GM10266 (cell line): ENCODE data around the gene PLA2G12A.

Source experiments
- DNase-seq: peaks from one replicate; pipeline ENCODE4 v3.0.0; 2012; ENCODE audit errors: extremely low spot score
- CTCF ChIP-seq: IDR thresholded peaks from 2 replicates; pipeline ENCODE4 v1.5.1; 2012; ENCODE audit warnings: mild to moderate bottlenecking, low read depth; ENCODE audit not compliant: control insufficient read depth, insufficient read depth; ENCODE audit errors: missing control alignments

PLA2G12A gene

DNA sequence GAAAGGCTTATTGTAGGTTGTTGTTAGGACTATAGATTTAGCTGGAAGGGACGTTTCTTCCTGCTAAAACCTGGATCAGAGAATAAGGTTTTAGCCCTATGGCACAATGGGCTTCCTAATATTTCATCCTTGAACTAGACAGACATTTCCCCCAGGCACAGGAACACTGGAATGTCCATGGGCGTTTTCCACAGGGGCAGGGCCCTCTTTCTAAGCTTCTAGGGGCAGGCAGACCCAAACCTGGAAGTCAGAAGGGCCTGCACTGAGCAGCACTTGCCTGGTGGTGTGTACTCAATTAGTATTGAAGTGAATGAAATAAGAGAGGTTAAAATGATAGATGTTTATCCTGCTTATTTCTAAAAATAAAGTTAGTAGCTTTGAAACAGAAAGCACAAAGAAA is 67.8 kb downstream of the PLA2G12A start:
- no peak for TF ChIP-seq CTCF
- DNase-seq = no peak
